Fibroblast of skin of back (primary cell): Measurements from ENCODE around the gene SPRYD7.
"Not testable (repeated sequence)": the region's sequence is repeated elsewhere in the genome, so short reads cannot be mapped to it uniquely, and the experiment has no call there.

Source experiments
- DNase-seq: peaks from one replicate; pipeline ENCODE4 v3.0.0-alpha.2; 2013

The SPRYD7 gene

DNA sequence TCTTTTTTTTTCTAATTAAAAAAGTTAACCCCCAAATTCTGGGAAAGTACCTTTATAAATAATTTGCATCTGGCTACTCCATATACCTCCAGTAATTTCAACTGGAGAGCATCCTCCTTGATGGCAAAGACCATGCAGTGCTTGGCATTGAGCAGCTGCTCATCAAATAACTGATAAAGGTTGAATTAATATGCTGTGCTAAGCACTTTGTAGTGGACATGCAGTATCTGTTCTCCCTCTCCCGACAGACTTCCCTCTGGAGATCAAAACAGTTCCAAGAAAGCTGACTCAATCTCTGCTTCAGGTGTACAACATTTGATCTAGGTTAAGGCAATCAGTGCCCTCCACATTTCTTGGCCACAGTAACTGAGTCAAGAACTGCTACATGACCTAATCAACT lies 3.3 kb downstream of the SPRYD7 start:
- no peak for DNase-seq

GRCh38 chr13:49932066-49932465 lies 4.1 kb downstream of the SPRYD7 start:
- no peak for DNase-seq

DNA sequence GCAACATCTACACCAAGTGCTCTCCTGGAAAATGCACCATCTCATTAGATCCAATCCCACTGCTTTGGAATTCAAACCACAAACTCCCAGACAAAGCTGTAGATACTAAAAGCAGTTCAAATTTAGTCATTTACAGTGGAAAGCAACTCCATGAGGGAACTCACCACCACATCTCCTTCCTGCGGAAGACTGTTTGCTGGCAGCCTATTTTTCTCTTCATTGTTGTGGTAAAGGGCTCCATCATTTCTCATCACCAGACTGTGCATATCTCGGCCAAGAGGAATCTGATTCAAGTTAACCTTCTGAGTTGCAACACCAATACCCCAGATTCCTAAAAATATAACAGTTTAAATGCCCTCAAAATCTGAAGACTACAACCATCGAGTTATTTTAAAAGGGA lies 8.4 kb downstream of the SPRYD7 start:
- DNase-seq: peak; percentile 60

DNA sequence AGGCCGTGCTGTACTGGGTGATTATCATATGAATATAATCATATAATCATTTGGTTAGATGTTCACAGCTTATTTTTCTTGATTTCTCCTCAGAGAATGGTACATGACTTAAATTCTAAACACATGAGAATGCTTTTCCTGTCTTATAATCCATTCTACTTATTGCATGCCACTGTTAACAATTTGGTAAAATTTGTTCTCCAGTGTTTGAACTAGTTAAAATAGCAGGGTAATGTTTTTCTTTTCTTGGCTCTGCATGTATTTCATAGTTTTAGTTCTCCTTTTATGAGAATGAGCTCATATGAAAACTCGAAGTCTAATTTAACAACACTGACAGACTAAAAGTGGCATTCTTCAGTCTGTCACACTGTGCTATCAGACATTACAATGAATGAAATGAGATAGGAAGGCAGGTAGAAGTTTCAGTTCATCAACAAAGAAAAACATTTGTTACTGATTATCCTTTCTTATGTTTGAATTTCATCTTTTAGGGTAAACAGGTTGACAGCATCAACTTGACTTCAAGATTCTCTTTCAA lies 10.2 kb downstream of the SPRYD7 start:
- peak; percentile 59 for DNase-seq

DNA sequence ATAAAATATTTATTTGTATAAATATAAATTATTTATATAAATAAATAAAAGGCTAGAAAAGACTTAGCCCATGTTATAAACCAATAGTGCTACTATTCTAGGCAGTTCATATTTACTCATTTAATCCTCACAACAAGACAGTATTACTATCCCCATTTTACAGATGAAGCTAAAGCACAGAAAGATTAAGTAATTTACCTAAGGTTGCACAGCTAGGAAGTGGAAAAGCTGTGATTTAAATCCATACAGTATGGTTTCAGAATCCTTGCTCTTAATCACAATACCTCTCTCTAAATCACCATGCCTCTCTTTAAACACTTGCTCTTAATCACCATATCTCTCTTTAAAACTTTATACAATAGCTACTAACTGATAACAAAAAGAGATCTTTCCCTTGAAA lies 13.8 kb downstream of the SPRYD7 start:
- no peak for DNase-seq

DNA sequence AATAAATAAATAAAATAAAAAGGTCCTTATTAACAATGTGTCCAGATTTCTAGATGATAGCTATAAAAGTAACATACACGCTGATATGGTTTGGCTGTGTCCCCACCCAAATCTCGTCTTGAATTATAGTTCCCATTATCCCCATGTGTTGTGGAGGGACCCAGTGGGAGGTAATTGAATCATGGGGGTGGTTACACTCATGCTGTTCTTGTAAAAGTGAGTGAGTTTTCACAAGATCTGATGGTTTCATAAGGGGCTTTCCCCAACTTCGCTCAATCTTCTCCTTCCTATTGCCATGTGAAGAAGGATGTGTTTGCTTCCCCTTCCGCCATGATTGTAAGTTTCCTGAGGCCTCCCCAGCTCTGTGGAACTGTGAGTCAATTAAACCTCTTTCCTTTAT lies 15.2 kb downstream of the SPRYD7 start:
- not testable (repeated sequence) for DNase-seq

- not testable (repeated sequence) for DNase-seq
Observed at GRCh38 chr13:49918106-49918505, 18.0 kb downstream of the SPRYD7 start.

- DNase-seq: no peak
Observed at GRCh38 chr13:49914947-49915346, 21.2 kb downstream of the SPRYD7 start.

DNA sequence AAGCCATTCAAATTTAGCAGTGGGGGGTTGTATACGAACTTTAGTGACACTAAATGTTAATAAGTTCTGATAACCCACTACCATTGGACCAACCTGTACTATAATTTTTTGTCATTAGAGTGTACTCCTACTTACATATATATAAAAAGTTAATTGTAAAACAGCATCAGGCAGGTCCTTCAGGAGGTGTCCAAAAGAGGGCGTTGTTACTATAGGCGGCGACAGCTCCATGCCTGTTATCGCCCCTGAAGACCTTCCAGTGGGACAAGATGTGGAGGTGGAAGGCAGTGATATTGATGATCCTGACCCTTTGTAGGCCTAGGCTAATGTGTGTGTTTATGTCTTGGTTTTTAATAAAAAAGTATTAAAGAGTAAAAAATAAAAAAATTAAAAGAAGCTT lies 27.5 kb downstream of the SPRYD7 start:
- no peak for DNase-seq

DNA sequence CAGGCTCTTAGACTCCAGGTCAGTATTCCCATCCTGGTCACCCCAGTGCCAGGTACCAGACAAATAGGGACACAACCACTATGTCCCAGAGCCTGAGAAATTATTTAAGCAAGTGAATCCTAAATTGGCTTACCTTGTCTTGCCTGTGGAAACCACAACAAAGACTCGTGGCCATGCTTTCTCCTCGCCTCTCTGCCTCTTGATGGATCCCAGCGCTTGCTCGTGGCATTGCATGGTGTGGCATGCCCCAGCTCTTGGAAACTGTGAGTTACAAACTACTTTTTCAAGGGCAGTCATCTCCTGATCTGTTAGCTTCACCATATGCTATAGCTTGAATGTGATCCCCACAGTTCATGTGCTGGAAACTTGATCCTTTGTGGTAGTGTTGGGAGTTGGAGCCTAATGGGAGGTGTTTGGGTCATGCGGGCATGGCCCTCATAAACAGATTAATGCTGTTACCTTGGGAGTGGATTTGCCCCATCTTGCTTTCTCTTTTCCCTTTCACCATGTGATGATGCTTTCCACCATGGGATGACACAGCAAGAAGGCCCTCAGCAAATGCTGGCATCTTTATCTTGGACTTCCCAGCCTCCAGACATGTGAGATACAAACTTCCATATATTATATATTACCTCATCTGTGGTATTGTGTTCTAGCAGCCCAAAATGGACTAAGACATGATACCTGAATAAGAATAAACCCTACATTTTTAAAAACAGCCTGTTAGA lies 31.2 kb downstream of the SPRYD7 start:
- no peak for DNase-seq

DNA sequence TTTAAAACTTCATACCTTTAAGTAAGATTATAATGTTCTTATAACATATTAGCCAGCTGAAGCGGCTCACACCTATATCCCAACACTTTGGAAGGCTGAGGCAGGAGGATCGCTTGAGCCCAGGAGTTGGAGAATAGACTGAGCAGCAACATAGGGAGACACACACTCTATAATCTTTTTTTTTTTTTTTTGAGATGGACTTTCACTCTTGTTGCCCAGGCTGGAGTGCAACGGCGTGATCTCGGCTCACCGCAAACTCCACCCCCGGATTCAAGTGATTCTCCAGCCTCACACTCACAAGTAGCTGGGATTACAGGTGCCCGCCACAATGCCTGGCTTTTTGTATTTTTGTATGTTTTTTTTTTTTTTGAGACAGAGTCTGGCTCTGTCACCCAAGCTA lies 37.3 kb downstream of the SPRYD7 start:
- no peak for DNase-seq

DNA sequence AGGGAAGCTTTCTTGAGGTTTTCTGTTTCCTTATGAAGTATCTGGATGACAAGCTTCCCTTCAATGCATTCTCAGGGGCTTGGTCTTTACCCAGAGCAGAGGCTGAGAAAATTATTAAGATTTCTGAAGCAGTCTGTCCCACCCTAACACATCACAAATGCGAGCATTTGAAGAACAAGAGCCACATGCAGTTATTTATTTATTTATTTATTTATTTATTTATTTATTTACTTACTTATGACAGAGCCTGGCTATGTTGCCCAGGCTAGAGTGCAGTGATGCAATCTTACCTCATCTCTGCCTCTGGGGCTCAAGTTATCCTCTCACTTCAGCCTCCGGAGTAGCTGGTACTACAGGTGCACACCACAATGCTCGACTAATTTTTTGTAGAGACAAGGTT lies 38.4 kb downstream of the SPRYD7 start:
- DNase-seq: no peak

- no peak for DNase-seq
Observed at GRCh38 chr13:49895826-49896225, 40.3 kb downstream of the SPRYD7 start.

DNA sequence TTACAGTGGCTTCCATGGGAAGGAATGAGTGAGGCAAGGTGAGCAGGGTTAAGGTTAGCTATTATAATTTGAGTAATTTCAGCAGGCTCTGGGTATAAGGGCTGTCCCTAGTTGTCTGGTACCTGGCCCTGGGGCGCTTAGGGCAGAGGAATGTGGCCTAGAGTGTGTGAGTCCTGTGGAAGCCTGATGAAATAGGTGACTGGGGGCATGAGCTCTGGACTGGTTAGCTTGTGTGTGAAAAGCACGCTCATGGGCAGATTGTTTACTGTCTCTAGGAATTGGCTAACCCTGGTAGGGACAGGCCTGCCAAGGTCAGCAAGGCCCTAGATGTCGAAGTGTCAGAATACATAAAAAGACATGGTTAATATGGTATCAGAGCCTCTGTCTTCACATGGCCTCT lies 42.5 kb downstream of the SPRYD7 start:
- DNase-seq: no peak

- DNase-seq: no peak
Observed at GRCh38 chr13:49890376-49890775, 45.8 kb downstream of the SPRYD7 start.

DNA sequence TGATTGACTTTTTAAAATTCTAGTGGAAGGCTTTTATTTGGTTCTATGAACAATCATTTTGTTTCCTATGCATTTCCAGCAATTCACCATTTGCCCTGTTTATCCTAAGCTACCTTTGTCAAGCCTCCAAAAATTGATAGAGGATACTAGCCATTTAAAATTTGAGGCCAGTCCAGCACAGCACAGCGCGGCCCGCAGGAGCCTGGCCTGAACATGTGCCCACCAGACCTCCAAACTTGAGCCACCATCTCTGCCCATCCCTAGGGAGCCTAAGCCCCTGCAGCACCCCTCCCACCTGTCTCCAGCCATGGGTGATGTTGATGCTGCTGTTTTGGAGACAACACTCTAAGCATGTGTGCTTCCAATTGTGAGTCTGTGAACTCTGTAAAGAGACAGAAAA lies 57.5 kb downstream of the SPRYD7 start:
- no peak for DNase-seq

- DNase-seq: peak; percentile 9
Observed at GRCh38 chr13:49877629-49878218, 58.4 kb downstream of the SPRYD7 start.

DNA sequence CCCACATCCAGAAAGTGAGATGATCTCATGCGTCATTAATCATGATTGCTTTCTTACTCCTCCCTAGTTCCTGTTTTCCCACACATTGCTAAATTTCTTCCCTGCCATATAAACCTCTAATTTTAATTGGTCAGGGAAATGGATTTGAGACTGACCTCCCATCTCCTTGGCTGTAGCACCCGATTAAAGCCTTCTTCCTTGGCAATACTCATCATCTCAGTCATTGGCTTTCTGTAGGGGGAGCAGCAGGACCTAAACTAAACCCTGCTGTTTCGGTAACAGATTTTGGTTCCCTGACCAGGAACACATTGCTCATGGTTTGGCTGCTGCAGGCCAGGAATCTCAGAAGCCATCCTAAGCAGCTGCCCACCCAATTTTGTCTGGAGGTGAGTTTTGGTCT lies 61.7 kb downstream of the SPRYD7 start:
- DNase-seq: no peak

DNA sequence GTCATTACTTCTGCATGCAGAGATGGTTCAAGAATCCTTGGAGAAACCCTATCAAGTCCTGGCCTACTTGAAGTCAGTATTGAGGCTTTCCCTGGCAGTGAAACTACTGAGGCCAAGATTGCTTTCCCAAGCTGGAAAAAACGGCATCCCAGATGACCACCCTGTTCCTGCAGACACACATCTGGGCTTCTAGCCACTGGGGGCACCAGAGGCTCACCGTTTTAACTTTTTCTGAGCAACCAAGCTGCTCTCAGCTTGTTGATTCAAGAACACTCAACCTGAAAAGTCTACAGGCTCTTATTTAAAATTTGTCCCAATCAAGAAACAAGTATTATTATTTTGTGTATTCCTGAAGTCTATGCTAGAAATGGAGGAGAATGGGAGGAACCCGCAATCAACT lies 66.6 kb downstream of the SPRYD7 start:
- DNase-seq: peak; percentile 18

DNA sequence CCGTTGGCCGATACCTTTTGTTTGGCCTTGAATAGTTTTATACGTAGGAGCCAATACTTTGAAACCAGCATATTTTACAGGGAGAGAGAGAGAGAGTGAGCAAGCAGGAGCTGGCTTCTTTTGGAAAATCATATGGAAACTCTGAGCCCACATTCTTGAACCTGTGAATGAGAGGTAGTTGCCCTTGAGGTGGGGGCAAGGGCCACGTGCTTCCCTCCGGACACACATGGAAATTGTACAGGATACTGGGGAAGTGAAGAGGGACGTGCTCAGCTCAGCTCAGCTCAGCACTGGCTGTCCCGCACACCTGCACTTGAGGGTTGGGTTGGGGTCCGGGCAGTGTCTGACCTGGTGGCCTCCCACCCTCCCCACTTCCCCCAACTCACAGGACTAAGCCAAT lies 68.3 kb downstream of the SPRYD7 start:
- no peak for DNase-seq

GRCh38 chr13:49865218-49865617 lies 70.9 kb downstream of the SPRYD7 start:
- no peak for DNase-seq

GRCh38 chr13:49864509-49864908 lies 71.6 kb downstream of the SPRYD7 start:
- no peak for DNase-seq
